ENCODE data around the gene LRRC26.

Gene LRRC26

GRCh38 chr9:137187386-137187785 is 17.5 kb upstream of the LRRC26 start:
- FAIRE-seq, result no peak
- no peak for TF ChIP-seq CTCF (IDR thresholded peaks at IDR 0.05; ENCODE audit: insufficient read depth, missing control alignments)
- no peak for DNase-seq (ENCODE audit: insufficient read length, low spot score)

- DNase-seq (ENCODE audit: insufficient read length, low spot score) (no peak), FAIRE-seq (no peak)
Measured at GRCh38 chr9:137186385-137186784, 16.5 kb upstream of the LRRC26 start.

GRCh38 chr9:137185921-137186320 is 16.1 kb upstream of the LRRC26 start:
- TF ChIP-seq CTCF (IDR thresholded peaks at IDR 0.05; ENCODE audit: insufficient read depth, missing control alignments), result no peak
- FAIRE-seq (no peak), DNase-seq (ENCODE audit: insufficient read length, low spot score) (no peak)

More at GRCh38 chr9:137186385-137186784, 16.5 kb upstream of the LRRC26 start:
- no peak for TF ChIP-seq CTCF (IDR thresholded peaks at IDR 0.05; ENCODE audit: insufficient read depth, missing control alignments)

- no peak for DNase-seq (ENCODE audit: insufficient read length, low spot score)
- no peak for TF ChIP-seq CTCF (IDR thresholded peaks at IDR 0.05; ENCODE audit: insufficient read depth, missing control alignments)
- FAIRE-seq, result no peak
Measured at GRCh38 chr9:137184881-137185660, 15.2 kb upstream of the LRRC26 start.

- no peak for DNase-seq (ENCODE audit: insufficient read length, low spot score)
- no peak for TF ChIP-seq CTCF (IDR thresholded peaks at IDR 0.05; ENCODE audit: insufficient read depth, missing control alignments)
- no peak for FAIRE-seq
Measured at GRCh38 chr9:137183980-137184595, 14.2 kb upstream of the LRRC26 start.

GRCh38 chr9:137182836-137183235 is 13.0 kb upstream of the LRRC26 start:
- DNase-seq (ENCODE audit: insufficient read length, low spot score) (no peak), FAIRE-seq (no peak)
- TF ChIP-seq CTCF (IDR thresholded peaks at IDR 0.05; ENCODE audit: insufficient read depth, missing control alignments), result no peak

- no peak for DNase-seq (ENCODE audit: insufficient read length, low spot score)
- FAIRE-seq, result no peak
- no peak for TF ChIP-seq CTCF (IDR thresholded peaks at IDR 0.05; ENCODE audit: insufficient read depth, missing control alignments)
Measured at GRCh38 chr9:137181680-137182079, 11.8 kb upstream of the LRRC26 start.
